Urinary bladder (tissue), 4 donors: Measurements from ENCODE around the gene FMO1. TPM values are rescaled to one million over a fixed set of nuclear protein-coding genes. Genes with fewer than 3 reads are reported as not detected.

Experiments used
- DNase-seq: peaks from one replicate; pipeline ENCODE4 v3.0.0-alpha.2; 2015; ENCODE audit errors: extremely low spot score
- H3K27ac ChIP-seq: one replicate; pipeline ENCODE4 v1.5.1; 2013; ENCODE audit warnings: low read depth, mild to moderate bottlenecking, moderate library complexity
- H3K36me3 ChIP-seq: one replicate; pipeline ENCODE4 v1.6.1; 2013; ENCODE audit warnings: mild to moderate bottlenecking, moderate library complexity; ENCODE audit not compliant: insufficient read depth
- H3K4me1 ChIP-seq: one replicate; pipeline ENCODE4 v1.6.1; 2013; ENCODE audit warnings: mild to moderate bottlenecking, moderate library complexity; ENCODE audit not compliant: insufficient read depth
- H3K4me3 ChIP-seq: one replicate; pipeline ENCODE4 v1.5.1; 2013; ENCODE audit warnings: low read depth, low read length
- WGBS: extraction: QIAGEN DNeasy Blood & Tissue Kit; methylation state at CpG from one replicate; pipeline ENCODE4 v1.1.7; 2013; 5-methylcytosine and 5-hydroxymethylcytosine counted together
- polyA plus RNA-seq: library from polyadenylated mRNA; stranded (reverse); fragments of 200-250 nt; gene quantifications from one replicate; pipeline ENCODE4 v1.2.3, GENCODE V29; 2013
- total RNA-seq: library from RNA; depleted of rRNA; stranded (reverse); fragments of >200 nt; gene quantifications from one replicate; pipeline ENCODE4 v1.2.3, GENCODE V29; 2014
- donor health status: healthy with polysubstance abuse.
- donor health status: healthy.

Gene FMO1, protein sequence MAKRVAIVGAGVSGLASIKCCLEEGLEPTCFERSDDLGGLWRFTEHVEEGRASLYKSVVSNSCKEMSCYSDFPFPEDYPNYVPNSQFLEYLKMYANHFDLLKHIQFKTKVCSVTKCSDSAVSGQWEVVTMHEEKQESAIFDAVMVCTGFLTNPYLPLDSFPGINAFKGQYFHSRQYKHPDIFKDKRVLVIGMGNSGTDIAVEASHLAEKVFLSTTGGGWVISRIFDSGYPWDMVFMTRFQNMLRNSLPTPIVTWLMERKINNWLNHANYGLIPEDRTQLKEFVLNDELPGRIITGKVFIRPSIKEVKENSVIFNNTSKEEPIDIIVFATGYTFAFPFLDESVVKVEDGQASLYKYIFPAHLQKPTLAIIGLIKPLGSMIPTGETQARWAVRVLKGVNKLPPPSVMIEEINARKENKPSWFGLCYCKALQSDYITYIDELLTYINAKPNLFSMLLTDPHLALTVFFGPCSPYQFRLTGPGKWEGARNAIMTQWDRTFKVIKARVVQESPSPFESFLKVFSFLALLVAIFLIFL
- total RNA-seq = 3.5 TPM
- polyA plus RNA-seq = 0.42 TPM

DNA sequence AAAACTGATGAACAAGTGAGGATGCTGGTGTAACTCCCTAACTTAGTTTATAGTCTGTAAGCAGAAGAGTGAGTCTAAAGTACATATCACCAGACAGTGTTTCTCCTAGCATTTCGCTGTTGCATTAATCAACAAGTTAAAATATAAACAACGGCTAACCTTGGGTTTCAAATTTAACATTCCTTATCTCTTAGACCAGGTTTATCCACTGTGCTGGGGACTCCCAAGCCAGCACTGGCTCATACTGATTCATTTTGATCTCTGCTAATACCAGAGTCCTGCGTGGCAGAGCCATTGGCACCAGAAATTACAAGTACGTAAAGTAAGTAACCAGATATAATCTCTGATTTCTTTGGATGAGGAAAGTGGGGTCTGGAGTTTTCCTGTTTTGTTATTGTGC lies at the start of gene FMO1:
Gene FMO1, plus strand, starts transcription at position 193 of the 400 bp plus-strand sequence. CDS start 9,594 bp downstream, outside the sequence.
- no peak for DNase-seq
- 50% methylated on average over 4 of the region's 4 CpGs for WGBS

DNA sequence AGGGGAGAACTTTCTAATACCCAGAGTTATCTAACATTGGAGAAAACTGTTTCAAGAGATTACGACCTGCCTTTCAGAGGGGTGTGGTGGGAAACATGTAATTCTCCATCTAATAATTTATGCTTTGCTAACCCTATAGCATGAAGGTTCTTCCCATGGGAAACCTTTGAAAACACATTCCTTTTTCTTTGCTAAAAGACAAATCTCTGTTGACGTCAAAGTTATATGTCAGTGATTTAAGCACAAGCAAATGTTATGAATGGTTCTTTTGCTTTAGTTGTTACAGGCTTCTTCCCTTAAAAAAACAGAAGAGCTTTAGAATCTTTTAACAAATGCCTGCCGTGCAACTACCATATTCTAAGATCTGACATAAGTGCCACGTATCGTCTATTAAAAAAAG lies 44.0 kb upstream of the FMO1 start:
- H3K27ac ChIP-seq = no peak overlapping the region
- DNase-seq = no peak
- WGBS = 78% methylated on average over 5 of the region's 5 CpGs
- no peaks in the 10 kb centered on the region for H3K4me1 ChIP-seq
- H3K4me3 ChIP-seq = no peak overlapping the region
- H3K36me3 ChIP-seq = no peaks in the 10 kb centered on the region

More for the DNA sequence above, at the start of gene FMO1:
- H3K36me3 ChIP-seq = no peaks in the 10 kb centered on the region
- H3K4me1 ChIP-seq = no peaks in the 10 kb centered on the region
- no peak within 1 kb of the TSS for H3K4me3 ChIP-seq
- H3K27ac ChIP-seq = no peak within 1 kb of the TSS

DNA sequence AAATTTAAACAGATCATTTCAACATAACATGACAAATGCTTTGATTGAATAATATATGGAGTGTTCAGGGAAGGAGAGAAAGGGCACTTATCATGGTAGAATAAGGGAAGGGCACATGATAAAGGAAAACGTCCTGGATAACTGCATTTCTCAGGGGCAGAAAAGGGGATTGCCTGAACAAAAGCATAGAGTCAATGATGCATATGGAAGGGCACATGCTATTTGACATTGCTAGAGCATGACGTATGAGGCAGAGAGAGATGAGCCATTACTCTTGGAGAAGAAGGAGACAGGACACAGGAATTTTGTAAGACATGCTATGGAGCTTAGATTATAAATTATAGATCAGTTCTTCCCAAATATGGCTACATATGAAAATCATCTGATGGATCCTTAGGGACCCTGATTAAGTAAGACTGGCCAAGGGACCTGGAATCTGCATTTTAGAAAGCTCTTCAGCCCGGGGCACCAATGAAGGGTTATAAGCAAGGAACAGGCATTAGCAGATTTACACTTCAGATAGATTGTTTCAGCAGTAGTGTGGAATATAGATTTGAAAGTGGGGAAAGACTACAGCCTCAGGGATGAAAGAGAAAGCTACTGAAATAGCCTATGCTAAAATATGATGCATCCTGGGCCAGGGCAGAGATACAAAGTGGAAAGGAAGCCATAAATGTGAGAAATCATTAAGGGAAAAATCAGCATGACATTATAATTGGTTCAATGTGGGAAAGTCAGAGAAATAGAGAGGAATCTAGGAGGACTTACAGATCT lies 41.9 kb upstream of the FMO1 start:
- H3K4me3 ChIP-seq = no peak overlapping the region
- H3K36me3 ChIP-seq = no peaks in the 10 kb centered on the region
- no peaks in the 10 kb centered on the region for H3K4me1 ChIP-seq
- 66% methylated on average over 3 of the region's 3 CpGs for WGBS
- DNase-seq = no peak
- no peak overlapping the region for H3K27ac ChIP-seq

DNA sequence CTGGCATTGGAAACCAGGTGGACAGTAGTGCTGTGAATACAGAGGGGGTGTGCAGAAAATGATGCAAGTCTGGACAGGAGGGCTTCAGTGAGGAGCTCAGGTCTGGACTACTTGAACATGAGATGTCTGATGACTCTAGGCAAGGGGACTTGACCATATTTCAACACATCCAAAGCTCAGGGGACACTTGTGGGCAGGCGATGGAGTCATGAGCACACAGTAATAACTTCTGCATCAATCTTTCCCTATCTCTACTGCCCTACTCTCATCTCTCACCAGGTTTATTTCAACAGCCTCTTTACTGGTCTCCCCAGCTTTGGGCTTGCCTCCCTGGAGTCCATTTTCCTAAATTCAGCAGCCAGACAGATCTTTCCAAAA lies 41.3 kb upstream of the FMO1 start:
- Histone ChIP-seq H3K4me3 (no peak overlapping the region), H3K4me1 (no peaks in the 10 kb centered on the region), H3K36me3 (no peaks in the 10 kb centered on the region), H3K27ac (no peak overlapping the region)
- WGBS = 97% methylated on average over 1 of the region's 1 CpG
- no peak for DNase-seq

DNA sequence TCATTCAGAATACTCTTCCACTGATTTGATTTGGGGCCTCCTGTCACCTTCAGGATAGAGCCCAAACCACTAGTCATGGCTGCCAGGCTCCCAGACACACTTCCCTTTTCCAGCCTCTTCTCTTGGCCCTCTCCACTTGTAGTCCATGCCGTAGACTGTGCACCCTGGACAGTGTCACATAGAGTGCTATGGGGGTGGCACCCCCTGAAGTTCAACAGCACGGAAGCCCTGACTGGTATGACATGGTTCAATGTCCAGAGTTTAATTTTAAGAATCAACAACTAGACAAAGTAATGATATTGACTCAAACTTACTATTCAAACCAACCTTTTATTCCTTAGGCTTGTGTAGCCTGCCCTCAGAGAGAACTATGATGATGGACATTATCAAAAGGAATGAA lies 40.9 kb upstream of the FMO1 start:
- H3K4me3 ChIP-seq = no peak overlapping the region
- 92% methylated on average over 2 of the region's 2 CpGs for WGBS
- no peaks in the 10 kb centered on the region for H3K36me3 ChIP-seq
- H3K4me1 ChIP-seq = no peaks in the 10 kb centered on the region
- no peak for DNase-seq
- H3K27ac ChIP-seq = no peak overlapping the region

DNA sequence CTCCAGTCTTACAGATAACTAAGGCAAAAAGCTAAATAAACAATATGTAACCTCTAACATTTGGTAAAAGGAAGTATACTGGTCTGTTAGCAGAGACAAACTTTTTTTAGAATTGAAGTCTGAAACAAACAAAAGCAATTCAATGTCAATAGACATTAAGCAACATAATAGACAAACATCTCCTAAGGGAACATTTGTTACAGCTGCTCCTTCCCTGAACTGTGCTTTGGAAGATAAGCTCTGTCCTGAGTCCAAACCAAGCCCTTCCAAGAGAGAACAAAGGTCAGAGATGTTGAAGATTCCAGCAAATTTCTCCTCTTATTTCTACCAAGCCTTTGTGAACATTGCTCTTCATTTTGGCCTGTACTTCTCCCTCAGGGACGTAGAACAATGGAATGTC lies 37.9 kb upstream of the FMO1 start:
- WGBS = 42% methylated on average over 1 of the region's 1 CpG
- Histone ChIP-seq H3K27ac (no peak overlapping the region), H3K36me3 (no peaks in the 10 kb centered on the region), H3K4me3 (no peak overlapping the region), H3K4me1 (no peaks in the 10 kb centered on the region)
- no peak for DNase-seq

DNA sequence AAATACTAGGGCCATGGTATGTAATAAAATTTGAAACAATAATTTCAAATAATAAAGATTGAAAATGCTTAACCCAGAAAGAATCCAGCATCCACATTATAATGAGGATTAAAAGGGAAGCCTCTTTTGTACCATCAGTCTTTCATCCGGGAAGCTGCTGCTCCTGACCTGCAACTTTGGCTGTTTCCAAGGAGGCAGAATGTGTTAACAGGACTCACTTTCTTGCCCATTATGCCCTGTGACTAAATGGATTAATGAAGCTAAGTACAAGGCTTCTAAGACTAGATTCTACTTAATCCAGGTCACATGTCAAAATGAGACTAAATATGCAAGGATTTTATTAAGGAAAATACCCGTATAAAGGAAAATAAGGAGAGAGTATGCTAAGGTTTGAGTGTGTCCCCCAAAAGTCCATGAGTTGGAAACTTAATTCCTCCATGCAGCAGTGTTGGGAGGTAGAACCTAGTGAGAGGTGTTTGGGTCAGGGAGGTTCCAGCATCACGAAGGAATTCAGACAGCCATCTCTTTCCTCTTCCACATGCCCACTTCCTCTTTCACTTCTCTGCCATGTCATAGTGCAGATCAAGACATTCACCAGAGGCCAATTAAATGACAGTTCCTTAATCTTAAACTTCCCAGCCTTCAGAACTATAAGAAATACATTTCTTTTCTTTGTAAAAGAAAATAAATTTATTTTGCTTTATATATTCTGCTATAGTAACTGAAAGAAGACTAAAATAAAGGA lies 35.5 kb upstream of the FMO1 start:
- 84% methylated on average over 3 of the region's 3 CpGs for WGBS
- Histone ChIP-seq H3K36me3 (no peaks in the 10 kb centered on the region), H3K4me3 (no peak overlapping the region), H3K4me1 (no peaks in the 10 kb centered on the region), H3K27ac (no peak overlapping the region)
- DNase-seq = no peak

DNA sequence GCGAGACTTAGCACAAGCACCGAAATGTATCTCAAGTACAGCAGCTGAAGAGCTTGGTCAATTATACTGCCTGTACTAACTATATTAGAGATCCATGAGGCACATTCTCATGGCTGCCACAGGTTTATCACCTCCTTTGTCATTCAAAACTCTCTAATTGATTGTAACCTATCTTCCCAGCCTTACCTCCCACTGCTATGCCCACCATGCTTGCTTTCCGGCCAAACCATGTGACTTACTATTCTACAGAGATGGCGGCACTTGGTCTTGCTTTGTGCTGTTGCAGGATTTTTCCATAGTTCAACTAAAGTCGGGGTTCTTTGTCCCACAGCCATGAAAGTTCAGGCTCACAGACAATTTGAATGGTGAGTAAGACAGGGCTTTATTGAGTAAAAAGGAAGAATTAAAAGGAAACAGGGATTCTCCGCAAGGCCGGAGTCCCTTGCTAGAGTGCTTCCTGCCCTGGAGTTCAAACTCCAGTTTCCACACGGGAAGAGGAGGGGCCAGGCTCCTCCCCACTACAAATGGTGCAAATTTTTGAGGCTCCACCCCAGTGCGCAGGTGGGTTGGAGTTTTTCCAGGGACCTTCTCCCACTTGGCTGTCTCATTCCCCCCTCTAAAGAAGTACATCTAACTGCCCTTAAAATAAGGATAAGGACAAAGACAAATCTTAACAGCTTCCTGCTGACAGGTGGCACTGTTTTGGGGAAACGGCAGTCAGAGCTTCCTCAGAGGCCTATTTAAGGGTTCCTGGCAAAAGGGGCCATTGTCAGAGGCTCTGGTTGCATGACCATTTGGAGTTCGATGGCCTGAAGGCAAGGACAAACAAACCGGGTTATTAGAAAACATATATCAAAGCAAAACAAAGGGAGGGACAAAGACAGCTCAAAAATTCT lies 34.5 kb upstream of the FMO1 start:
- Histone ChIP-seq H3K36me3 (no peaks in the 10 kb centered on the region), H3K4me3 (no peak overlapping the region), H3K27ac (no peak overlapping the region), H3K4me1 (no peaks in the 10 kb centered on the region)
- WGBS = 78% methylated on average over 12 of the region's 12 CpGs
- no peak for DNase-seq

DNA sequence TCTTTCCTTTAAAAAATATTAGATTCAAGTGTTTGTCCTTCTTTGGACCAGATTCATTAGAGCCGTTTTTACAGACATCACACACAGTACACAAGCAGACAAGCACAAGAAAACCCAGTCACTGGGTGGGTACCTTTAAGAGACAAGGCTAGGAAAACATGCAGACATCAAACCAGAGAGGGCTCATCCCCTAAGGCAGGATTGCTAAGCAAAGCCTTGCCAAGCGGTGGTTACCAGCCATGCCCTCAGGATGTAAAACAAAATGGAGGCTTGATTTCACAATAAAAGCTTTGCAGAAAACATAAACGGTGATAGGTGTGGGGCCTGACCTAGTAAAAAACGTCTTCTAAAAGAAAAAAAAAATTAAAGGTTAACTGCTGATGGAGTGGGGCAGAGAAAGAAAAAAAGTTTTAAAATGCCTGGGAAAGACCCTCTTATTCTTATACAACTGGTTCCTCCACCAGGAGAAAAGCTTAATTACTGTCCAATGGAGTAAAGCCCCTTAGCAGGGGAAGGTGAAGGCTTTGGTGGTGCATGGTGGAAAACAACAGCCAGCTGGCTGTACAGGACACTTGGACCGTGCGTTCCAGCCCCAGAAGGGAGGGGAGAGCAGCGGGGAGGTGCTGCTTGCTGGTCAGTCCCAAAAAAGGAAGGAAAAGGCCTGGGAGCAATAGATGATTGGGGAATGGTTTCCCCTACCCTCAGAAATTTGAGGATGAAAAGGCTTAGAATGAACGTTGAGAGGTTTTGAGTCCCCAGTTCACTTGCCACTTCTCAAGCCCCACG lies 30.4 kb upstream of the FMO1 start:
- no peak for DNase-seq
- WGBS = 79% methylated on average over 9 of the region's 9 CpGs
- Histone ChIP-seq H3K4me1 (no peaks in the 10 kb centered on the region), H3K36me3 (no peaks in the 10 kb centered on the region), H3K4me3 (no peak overlapping the region), H3K27ac (no peak overlapping the region)

DNA sequence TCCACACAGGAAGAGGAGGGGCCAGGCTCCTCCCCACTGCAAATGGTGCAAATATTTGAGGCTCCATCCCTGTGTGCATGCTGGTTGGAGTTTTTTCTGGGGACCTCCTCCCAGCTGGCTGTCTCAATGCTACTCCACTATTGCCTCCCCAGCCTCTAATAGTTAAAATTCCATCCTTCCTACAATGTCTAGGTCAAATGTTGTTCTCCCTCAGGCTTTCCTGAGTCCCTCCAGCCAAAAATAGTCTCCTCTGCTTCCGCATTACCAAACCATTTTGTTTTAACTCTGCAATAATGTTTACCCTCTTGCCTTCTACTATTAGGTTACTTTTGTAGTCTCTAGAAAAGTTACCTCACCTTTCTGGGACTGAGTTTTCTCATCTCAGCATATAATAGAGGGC lies 29.6 kb upstream of the FMO1 start:
- no peaks in the 10 kb centered on the region for H3K4me1 ChIP-seq

DNA sequence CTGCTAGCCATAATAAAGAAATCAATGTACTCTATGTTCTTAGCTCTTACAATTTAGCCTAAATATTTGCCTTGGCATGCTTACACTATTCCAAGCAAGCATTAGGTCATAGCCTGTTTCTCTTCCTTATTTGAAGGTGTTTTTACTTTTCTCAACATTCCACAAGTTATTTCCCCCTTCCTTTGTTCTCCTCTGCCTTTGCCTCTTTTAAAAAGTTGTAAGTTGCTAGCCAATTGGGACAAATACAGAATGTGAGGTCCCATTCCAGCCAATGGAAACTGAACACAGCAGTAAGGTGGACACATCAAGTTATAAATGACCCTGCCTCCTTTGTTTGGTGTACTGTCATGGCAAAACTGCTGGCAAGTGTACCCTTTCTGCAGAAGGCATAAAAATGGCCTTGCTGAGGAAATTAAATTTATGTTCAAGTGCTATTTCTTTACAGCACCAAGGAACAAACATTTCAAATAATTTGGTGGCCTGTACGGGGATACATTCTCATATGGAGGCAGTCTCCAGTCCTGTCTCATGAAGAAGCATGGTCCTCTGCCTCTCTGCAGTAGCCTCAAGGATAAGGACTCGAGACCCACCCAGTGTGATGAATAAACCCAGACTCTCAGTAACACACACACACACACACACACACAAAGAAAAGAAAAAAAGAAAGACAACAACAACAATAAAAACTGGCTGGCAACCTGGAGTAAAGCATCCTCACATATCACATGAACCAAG lies 28.8 kb upstream of the FMO1 start:
- Histone ChIP-seq H3K27ac (no peak overlapping the region), H3K36me3 (no peaks in the 10 kb centered on the region), H3K4me1 (no peaks in the 10 kb centered on the region), H3K4me3 (no peak overlapping the region)
- no peak for DNase-seq
- WGBS = 77% methylated on average over 2 of the region's 2 CpGs

More for the DNA sequence above, 29.6 kb upstream of the FMO1 start:
- no peaks in the 10 kb centered on the region for H3K36me3 ChIP-seq
- no peak for DNase-seq
- H3K27ac ChIP-seq = no peak overlapping the region
- 0% methylated on average over 1 of the region's 1 CpG for WGBS
- no peak overlapping the region for H3K4me3 ChIP-seq

DNA sequence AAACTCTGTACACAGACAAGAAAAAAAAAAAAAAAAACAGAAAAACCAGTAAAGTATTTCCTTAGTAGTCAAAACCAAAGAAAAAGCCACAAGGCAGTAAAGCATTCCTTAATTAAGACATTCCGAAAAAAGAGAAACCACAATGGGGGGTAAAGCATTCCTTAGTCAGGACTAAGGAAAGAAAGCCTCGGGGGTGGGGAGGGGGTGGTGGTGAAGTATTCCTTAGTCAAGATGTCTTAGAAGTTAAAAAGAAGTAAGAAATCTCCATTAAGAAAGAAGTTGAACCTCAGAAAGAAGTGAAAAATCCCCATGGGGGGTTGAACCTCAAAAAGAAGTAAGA lies 28.2 kb upstream of the FMO1 start:
- WGBS = 43% methylated on average over 2 of the region's 2 CpGs
- Histone ChIP-seq H3K27ac (no peak overlapping the region), H3K4me1 (no peaks in the 10 kb centered on the region), H3K4me3 (no peak overlapping the region), H3K36me3 (no peaks in the 10 kb centered on the region)
- DNase-seq = no peak
